ENCODE results near the gene TBC1D20.

The TBC1D20 gene

DNA sequence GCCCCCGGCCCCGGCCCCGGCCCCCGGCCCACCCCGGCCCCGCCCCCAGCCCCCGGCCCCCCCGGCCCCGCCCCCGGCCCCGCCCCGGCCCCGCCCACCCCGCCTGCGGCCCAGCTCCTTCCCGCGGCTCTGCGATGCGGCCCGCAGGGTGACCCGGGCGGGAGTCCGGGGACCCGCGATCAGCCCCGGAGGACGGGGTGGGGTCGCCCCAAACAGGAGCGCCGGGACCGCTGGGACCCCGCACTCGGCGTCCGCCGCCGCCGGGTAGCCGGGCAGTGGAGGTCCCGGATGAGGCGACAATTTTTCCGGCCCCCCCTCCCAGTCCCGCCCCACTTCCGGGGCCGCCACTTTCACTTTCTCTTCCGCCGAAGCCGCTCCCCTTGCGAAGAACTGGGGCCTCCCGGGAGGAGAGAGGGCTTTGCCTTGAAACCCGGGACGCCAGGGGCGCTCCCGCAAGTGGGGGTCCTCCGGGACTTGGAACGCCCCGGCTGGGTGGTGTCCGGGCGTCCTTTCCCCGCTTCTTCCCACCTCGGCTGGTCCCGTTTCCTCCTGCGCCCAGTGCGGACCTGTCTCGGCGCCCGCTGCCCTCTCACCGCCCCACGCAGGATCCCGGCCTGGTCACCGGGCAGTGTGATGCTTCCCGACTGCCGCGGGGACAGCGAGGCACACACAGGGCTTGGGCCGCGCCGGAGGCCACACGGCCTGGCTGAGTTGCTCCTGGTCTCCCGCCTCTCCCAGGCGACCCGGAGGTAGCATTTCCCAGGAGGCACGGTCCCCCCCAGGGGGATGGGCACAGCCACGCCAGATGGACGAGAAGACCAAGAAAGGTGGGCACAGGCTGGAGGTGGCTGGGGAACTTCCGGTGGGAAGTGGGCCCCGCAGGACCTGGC, 54.1 kb downstream of the TBC1D20 start, which contains the start of gene RBCK1:
Gene RBCK1 (plus strand): TSS at position 347 of the 890 bp plus-strand sequence. CDS start 459 bp downstream, at position 806.
- peak within 1 kb of the TSS; percentile 69 for H3K4ac ChIP-seq (ENCODE audit: low read depth, low read length)
- H3K4me1 ChIP-seq (ENCODE audit: control insufficient read depth in 1 of 2, insufficient read depth in 2 of 2, low read length in 2 of 2): peaks cover 8 to 11% of the 10 kb centered on the region in 2 experiments
- peak within 1 kb of the TSS; percentile 99 for H3K9ac ChIP-seq (ENCODE audit: low read length)
- peak within 1 kb of the TSS; percentile 89 for H2BK5ac ChIP-seq (ENCODE audit: low read depth, low read length, poor library complexity)
- H3K36me3 ChIP-seq (ENCODE audit: control insufficient read depth in 1 of 2, insufficient read depth in 2 of 2, low read length in 2 of 2): peaks cover 0 to 7% of the 10 kb centered on the region in 2 experiments
- H3K27ac ChIP-seq (ENCODE audit: low read depth, low read length): peak within 1 kb of the TSS; percentile 70
- H3K79me1 ChIP-seq (ENCODE audit: low read length): peaks cover 11% of the 10 kb centered on the region
- no peaks in the 10 kb centered on the region for H3K27me3 ChIP-seq (ENCODE audit: insufficient read depth, low read length)
- H4K12ac ChIP-seq (ENCODE audit: low read depth, low read length): peak within 1 kb of the TSS; percentile 75
- H3K23ac ChIP-seq (ENCODE audit: low read length): no peak within 1 kb of the TSS
- H4K91ac ChIP-seq (ENCODE audit: low read depth, low read length): peak within 1 kb of the TSS; percentile 92
- H3K79me2 ChIP-seq (ENCODE audit: control insufficient read depth, insufficient read depth, low read length, poor library complexity): peaks cover 9% of the 10 kb centered on the region
- peak within 1 kb of the TSS; percentile 95 for H3K4me2 ChIP-seq (ENCODE audit: low read length)
- peak within 1 kb of the TSS; percentile 81 for H2BK120ac ChIP-seq (ENCODE audit: insufficient read depth, low read length, poor library complexity)
- peak within 1 kb of the TSS; percentile 95 for H4K8ac ChIP-seq (ENCODE audit: low read depth, low read length)
- H2AK5ac ChIP-seq (ENCODE audit: low read length): peak within 1 kb of the TSS; percentile 99
- H2AFZ ChIP-seq (ENCODE audit: insufficient read depth, low read length, poor library complexity): peak within 1 kb of the TSS; percentile 80
- no peak within 1 kb of the TSS for H2BK12ac ChIP-seq (ENCODE audit: low read length)
- no peaks in the 10 kb centered on the region for H3K9me3 ChIP-seq (ENCODE audit: insufficient read depth, low read depth, low read length)
- DNase-seq: peak; percentile 60 to 78
- H3K4me3 ChIP-seq (ENCODE audit: low read depth, low read length): peak within 1 kb of the TSS; percentile 99
- WGBS (ENCODE audit: extremely low coverage, insufficient coverage, insufficient read length): no CpG with 5 or more reads among the region's 87 CpGs
- H3K18ac ChIP-seq (ENCODE audit: low read length): peak within 1 kb of the TSS; percentile 93
- H3K14ac ChIP-seq (ENCODE audit: low read length): peak within 1 kb of the TSS; percentile 98

GRCh38 chr20:407133-407952, 55.0 kb downstream of the TBC1D20 start:
- peak overlapping the region; percentile 45 for H4K8ac ChIP-seq (ENCODE audit: low read depth, low read length)
- H2BK120ac ChIP-seq (ENCODE audit: insufficient read depth, low read length, poor library complexity): no peak overlapping the region
- no peak overlapping the region for H3K23ac ChIP-seq (ENCODE audit: low read length)
- no peak overlapping the region for H3K4ac ChIP-seq (ENCODE audit: low read depth, low read length)
- H2AK5ac ChIP-seq (ENCODE audit: low read length): no peak overlapping the region
- H3K27ac ChIP-seq (ENCODE audit: low read depth, low read length): no peak overlapping the region
- H3K27me3 ChIP-seq (ENCODE audit: insufficient read depth, low read length): no peaks in the 10 kb centered on the region
- no peak overlapping the region for H2BK12ac ChIP-seq (ENCODE audit: low read length)
- H3K9me3 ChIP-seq (ENCODE audit: insufficient read depth, low read depth, low read length): no peaks in the 10 kb centered on the region
- peak overlapping the region; percentile 93 for H3K4me2 ChIP-seq (ENCODE audit: low read length)
- H3K18ac ChIP-seq (ENCODE audit: low read length): no peak overlapping the region
- H2AFZ ChIP-seq (ENCODE audit: insufficient read depth, low read length, poor library complexity): peak overlapping the region; percentile 21
- peak overlapping the region; percentile 53 for H3K9ac ChIP-seq (ENCODE audit: low read length)
- H3K14ac ChIP-seq (ENCODE audit: low read length): peak overlapping the region; percentile 1
- H2BK5ac ChIP-seq (ENCODE audit: low read depth, low read length, poor library complexity): no peak overlapping the region
- peaks cover 11% of the 10 kb centered on the region for H3K79me1 ChIP-seq (ENCODE audit: low read length)
- no peak overlapping the region for H4K91ac ChIP-seq (ENCODE audit: low read depth, low read length)
- peak overlapping the region; percentile 73 for H3K4me3 ChIP-seq (ENCODE audit: low read depth, low read length)
- H3K79me2 ChIP-seq (ENCODE audit: control insufficient read depth, insufficient read depth, low read length, poor library complexity): peaks cover 9% of the 10 kb centered on the region
- no CpG with 5 or more reads among the region's 45 CpGs for WGBS (ENCODE audit: extremely low coverage, insufficient coverage, insufficient read length)
- peaks cover 0 to 7% of the 10 kb centered on the region in 2 experiments for H3K36me3 ChIP-seq (ENCODE audit: control insufficient read depth in 1 of 2, insufficient read depth in 2 of 2, low read length in 2 of 2)
- peak; percentile 81 to 83 for DNase-seq
- no peak overlapping the region for H4K12ac ChIP-seq (ENCODE audit: low read depth, low read length)
- H3K4me1 ChIP-seq (ENCODE audit: control insufficient read depth in 1 of 2, insufficient read depth in 2 of 2, low read length in 2 of 2): peaks cover 8 to 11% of the 10 kb centered on the region in 2 experiments

DNA sequence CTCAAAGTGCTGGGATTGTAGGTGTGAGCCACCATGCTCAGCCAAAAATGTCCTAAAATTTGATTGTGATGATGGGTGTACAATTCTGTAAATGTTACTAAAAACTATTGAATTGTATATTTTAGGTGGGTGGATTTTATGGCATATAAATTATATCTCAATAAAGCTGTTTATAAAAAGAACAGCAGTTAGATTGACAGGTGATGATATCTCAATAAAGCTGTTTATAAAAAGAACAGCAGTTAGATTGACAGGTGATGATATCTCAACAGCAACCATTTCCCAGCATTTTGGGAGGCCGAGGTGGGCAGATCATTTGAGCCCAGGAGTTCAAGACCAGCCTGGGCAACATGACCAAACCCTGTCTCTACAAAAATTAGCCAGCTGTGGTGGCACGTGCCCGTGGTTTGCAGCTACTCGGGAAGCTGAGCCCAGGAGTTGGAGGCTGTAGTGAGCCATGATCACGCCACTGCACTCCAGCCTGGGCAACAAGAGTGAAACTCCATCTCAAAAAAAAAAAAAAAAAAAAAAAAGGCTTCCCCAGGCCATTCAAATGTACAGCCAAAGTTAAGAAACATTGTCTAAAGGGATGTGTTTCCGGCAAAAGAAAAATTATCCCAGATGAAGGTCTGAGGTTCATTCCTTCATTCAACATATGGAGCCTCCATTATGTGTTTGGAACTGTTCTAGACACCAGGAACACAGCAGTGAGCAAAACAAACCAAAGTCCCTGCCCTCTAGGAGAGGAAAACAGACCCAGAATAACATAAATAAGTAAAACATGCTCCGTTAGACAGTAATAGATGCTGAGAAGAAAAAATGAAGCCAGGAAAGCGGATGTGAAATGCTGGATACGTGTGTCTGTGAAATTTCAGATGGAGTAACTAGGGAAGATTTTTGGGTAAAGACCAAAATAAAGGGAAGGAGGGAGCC, 55.9 kb downstream of the TBC1D20 start:
- no peak overlapping the region for H2BK12ac ChIP-seq (ENCODE audit: low read length)
- H3K36me3 ChIP-seq (ENCODE audit: control insufficient read depth in 1 of 2, insufficient read depth in 2 of 2, low read length in 2 of 2): peaks cover 0 to 5% of the 10 kb centered on the region in 2 experiments
- H3K9ac ChIP-seq (ENCODE audit: low read length): no peak overlapping the region
- H3K4me3 ChIP-seq (ENCODE audit: low read depth, low read length): no peak overlapping the region
- H2BK120ac ChIP-seq (ENCODE audit: insufficient read depth, low read length, poor library complexity): no peak overlapping the region
- peaks cover 11% of the 10 kb centered on the region for H3K79me1 ChIP-seq (ENCODE audit: low read length)
- no peak overlapping the region for H2BK5ac ChIP-seq (ENCODE audit: low read depth, low read length, poor library complexity)
- H2AFZ ChIP-seq (ENCODE audit: insufficient read depth, low read length, poor library complexity): peak overlapping the region; percentile 21
- no peak overlapping the region for H3K23ac ChIP-seq (ENCODE audit: low read length)
- H3K4me2 ChIP-seq (ENCODE audit: low read length): no peak overlapping the region
- WGBS (ENCODE audit: extremely low coverage, insufficient coverage, insufficient read length): no CpG with 5 or more reads among the region's 9 CpGs
- no peak overlapping the region for H3K14ac ChIP-seq (ENCODE audit: low read length)
- no peak overlapping the region for H3K18ac ChIP-seq (ENCODE audit: low read length)
- peak overlapping the region; percentile 45 for H4K8ac ChIP-seq (ENCODE audit: low read depth, low read length)
- H3K79me2 ChIP-seq (ENCODE audit: control insufficient read depth, insufficient read depth, low read length, poor library complexity): peaks cover 9% of the 10 kb centered on the region
- H2AK5ac ChIP-seq (ENCODE audit: low read length): no peak overlapping the region
- DNase-seq: no peak
- H3K9me3 ChIP-seq (ENCODE audit: insufficient read depth, low read depth, low read length): no peaks in the 10 kb centered on the region
- H3K4ac ChIP-seq (ENCODE audit: low read depth, low read length): no peak overlapping the region
- no peak overlapping the region for H4K91ac ChIP-seq (ENCODE audit: low read depth, low read length)
- H3K27ac ChIP-seq (ENCODE audit: low read depth, low read length): no peak overlapping the region
- peaks cover 8 to 11% of the 10 kb centered on the region in 2 experiments for H3K4me1 ChIP-seq (ENCODE audit: control insufficient read depth in 1 of 2, insufficient read depth in 2 of 2, low read length in 2 of 2)
- no peak overlapping the region for H4K12ac ChIP-seq (ENCODE audit: low read depth, low read length)
- H3K27me3 ChIP-seq (ENCODE audit: insufficient read depth, low read length): no peaks in the 10 kb centered on the region

All from trophoblast cell (in vitro differentiated cells and primary cell).